Suppressor macrophage treated with lipopolysaccharide for 1 hour (primary cell): Measurements from ENCODE around the gene PSMD9.
"Not testable (repeated sequence)": the region's sequence is repeated elsewhere in the genome, so short reads cannot be mapped to it uniquely, and the experiment has no call there.

Experiments
- DNase-seq, 3 donors: peaks; one replicate each; pipeline ENCODE4 v3.0.0-alpha.2; 2020 to 2022

Gene PSMD9

DNA sequence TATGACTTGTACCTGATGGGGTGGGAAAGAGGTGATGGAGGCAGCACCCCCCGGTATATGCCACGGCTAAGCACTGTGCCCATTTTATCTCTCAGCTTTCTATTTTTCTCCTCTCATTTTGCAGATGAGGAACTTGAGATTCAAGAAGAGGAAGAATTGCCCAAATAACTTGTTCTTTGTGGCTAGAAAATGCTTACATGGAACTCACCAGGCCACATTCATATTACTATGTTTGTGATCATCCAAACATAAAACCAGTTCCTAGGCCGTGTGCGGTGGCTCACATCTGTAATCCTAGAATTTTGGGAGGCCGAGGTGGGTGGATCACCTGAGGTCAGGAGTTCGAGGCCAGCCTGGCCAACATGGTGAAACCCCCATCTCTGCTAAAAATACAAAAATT lies 14.5 kb upstream of the PSMD9 start:
- peak in 2 of 3 donors; percentile 48 to 55 for DNase-seq

- no peak for DNase-seq
These were observed 13.0 kb upstream of the PSMD9 start for GRCh38 chr12:121875582-121875981.

GRCh38 chr12:121876080-121876447 lies 12.5 kb upstream of the PSMD9 start:
- not testable (repeated sequence) for DNase-seq

DNA sequence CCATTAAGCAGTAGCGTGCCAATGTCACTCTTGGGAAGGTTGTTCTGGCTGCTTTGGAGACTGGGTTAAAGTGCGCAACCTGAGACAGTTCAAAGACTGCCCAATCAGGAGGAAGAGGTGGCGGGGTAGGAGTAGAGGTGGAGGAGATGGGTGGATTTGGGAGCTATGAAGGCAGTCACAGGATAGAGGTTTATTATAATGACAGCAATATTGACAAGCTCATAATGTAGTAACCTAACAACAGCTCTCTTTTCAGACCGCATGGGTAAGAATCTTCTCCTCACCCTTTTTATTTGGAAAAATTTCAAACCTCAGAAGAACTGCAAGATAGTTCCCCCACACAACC lies 5.3 kb upstream of the PSMD9 start:
- no peak for DNase-seq

GRCh38 chr12:121885129-121885528 lies 3.5 kb upstream of the PSMD9 start:
- peak; percentile 36 to 55 (median 46) for DNase-seq

GRCh38 chr12:121888083-121888477 lies 510 bp upstream of the PSMD9 start:
- DNase-seq, result no peak

GRCh38 chr12:121889274-121889624 lies 659 bp downstream of the PSMD9 start:
- DNase-seq, result no peak

- not testable (repeated sequence) for DNase-seq
These were observed 1.1 kb downstream of the PSMD9 start for GRCh38 chr12:121889661-121890060.

DNA sequence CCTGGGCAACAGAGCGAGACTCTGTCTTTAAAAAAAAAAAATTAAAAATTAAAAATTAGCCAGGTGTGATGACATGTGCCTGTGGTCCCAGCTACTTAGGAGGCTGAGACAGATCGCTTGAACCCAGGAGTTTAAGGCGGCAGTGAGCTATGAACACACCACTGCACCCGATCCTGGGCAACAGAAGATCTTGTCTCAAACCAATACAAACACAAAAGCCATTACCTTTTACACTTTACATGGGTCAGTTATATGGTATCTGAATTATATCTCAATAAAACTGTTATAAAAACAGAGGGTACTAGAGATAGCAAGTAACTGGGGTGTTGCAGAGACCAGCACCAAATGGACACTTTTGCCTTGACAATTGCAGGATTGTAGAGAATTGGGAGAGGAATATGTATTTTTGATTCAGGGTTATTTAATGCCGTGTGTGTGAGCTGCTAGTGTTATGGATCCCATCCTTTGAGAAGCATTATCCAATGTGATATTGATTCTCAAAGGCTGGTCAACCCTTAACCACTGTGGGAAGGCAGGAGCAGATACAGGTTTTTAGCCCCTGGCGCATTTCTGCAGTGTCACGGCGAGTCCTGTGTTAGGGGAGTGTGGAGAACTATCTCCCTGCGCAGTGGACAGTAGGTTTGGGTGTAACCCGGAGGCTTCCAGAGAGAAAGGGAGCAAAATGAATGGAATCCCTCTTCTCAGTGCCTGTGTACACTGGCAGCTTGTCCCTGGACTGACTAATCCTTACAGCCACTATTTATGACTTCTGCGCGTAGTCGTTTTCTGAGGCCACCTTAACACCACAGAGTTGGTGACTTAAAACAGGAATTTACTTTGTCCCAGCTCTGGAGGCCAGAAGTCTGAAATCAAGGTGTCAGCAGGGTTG lies 4.3 kb downstream of the PSMD9 start:
- no peak for DNase-seq

DNA sequence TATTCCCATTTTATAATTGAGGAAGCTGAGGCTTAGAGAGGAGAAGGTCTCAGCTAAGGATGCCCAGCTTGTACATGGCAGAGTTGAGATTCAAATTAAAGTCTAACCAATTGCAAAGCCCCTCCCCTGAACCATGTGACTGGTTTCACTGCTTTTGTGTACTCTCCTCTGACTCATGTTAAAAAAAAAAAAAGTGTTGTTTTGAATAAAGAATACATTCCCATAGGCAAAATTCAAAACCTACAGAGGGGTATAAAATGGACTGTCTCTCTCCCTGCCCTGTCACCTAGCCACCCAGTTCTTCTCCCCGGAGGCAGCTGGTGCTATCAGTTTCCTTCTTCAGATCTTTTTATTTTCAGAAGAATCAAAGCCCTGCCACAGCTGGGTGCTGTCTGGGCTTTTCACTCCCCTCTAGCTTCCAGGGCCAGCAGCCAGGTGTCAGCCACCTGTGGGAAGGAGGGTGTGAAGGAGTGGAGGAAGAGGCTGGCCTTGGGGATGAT lies 5.4 kb downstream of the PSMD9 start:
- peak; percentile 46 to 60 (median 51) for DNase-seq

DNA sequence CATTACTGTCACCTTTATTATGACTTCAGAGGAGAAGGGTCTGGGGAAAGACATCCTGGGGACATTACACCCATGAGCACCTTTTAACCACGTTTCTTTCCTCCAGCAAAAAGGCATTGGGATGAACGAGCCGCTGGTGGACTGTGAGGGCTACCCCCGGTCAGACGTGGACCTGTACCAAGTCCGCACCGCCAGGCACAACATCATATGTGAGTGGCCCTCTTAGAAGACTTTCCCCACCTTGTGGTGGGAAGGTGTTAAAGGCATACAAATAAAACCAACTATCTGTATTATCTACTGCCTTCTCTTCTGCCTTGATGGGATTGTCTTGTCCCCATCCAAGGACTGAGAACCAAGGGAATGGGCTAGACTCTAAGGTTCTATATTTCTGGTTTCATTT lies 6.0 kb downstream of the PSMD9 start:
- no peak for DNase-seq

- no peak for DNase-seq
These were observed 9.7 kb downstream of the PSMD9 start for GRCh38 chr12:121898287-121898686.

GRCh38 chr12:121899590-121899989 lies 11.0 kb downstream of the PSMD9 start:
- no peak for DNase-seq

DNA sequence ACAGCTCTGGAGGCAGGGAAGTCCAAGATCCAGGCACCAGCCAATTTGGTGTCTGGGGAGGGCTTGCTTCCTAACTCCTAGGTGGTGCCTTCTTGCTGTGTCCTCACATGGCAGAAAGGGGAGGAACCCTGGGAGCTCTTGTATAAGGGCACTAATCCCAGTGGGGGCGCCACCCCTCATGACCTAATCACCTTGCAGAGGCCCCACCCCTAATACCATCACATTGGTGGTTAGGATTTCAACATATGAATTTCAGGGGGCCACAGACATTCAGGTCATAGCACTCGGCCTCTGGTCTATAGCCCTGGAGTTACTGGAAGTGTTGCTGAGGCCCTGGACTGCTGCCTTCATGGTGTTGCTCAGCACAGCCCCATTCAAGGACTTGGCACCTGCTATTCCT lies 14.6 kb downstream of the PSMD9 start:
- no peak for DNase-seq

GRCh38 chr12:121905746-121906145 lies 17.2 kb downstream of the PSMD9 start:
- no peak for DNase-seq

GRCh38 chr12:121908702-121909101 lies 20.1 kb downstream of the PSMD9 start:
- no peak for DNase-seq

- DNase-seq, result peak in 1 of 3 donors; percentile 16
These were observed 23.4 kb downstream of the PSMD9 start for GRCh38 chr12:121911824-121912585.

- no peak for DNase-seq
These were observed 27.3 kb downstream of the PSMD9 start for GRCh38 chr12:121915841-121916321.

DNA sequence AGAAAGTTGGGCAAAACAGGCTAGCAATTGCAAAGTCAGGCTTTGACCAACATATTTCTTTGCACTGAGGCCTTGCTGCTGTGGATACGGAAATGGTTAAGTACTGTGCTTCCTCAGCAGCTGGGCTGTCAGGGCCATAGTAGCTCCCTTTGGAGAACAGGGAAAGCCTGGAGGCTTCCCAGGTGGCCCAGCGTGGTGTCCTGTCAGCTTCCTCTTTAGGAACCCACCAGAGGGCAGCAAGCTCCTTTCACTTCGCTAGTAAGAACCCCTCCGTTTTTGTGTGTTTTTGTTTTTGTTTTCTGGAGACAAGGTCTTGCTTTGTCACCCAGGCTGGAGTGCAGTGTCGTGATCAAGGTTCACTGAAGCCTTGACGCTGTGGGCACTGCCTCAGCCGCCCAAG lies 28.1 kb downstream of the PSMD9 start:
- DNase-seq, result no peak

- DNase-seq, result peak; percentile 96 to 98 (median 96)
These were observed 29.5 kb downstream of the PSMD9 start, which contains the start of gene CFAP251 for GRCh38 chr12:121917950-121918678. Gene CFAP251 (plus strand): TSS chr12:121918592. CDS start chr12:121921306, 2,714 bp downstream.

DNA sequence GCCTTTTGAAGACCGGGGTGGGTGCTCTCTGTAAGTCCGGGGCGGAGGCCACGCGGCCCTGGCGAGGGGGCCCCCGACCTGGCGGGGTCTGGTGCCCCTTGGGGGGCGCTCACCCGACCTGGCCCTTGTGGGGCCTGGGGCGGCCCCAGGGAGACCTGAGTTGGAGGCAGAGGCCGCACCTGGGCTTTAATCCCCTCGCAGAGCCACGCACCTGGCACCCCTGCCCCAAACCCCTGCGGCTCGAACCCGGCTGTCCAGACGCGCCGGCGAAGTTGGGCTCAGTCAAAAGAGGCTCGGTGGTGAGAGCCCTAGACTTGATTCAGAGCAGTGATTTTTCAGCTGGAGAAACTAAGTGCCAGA lies 30.1 kb downstream of the PSMD9 start:
- DNase-seq, result no peak

DNA sequence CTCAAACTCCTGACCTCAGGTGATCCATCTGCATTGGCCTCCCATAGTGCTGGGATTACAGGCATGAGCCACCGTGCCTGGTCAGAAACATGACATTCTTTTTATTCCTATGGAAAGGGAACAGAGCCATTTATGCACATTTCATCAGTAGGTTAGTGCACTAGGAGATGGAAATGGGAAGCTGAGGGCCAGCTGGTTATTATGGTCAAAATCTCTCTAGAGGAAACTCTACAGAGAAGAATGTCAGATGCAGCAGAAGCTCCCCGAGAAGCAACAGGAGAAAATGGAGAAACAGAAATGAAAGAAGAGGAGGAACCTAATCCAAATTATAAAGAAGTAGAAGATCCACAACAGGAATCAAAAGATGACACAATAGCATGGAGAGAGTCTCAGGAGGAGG lies 32.5 kb downstream of the PSMD9 start:
- DNase-seq, result peak; percentile 24 to 29 (median 26)

- no peak for DNase-seq
These were observed 36.7 kb downstream of the PSMD9 start for GRCh38 chr12:121925358-121925695.
